Measurements from ENCODE around the gene IMMP2L.
"Not testable (repeated sequence)": the region's sequence is repeated elsewhere in the genome, so short reads cannot be mapped to it uniquely, and the experiment has no call there.

Gene IMMP2L

DNA sequence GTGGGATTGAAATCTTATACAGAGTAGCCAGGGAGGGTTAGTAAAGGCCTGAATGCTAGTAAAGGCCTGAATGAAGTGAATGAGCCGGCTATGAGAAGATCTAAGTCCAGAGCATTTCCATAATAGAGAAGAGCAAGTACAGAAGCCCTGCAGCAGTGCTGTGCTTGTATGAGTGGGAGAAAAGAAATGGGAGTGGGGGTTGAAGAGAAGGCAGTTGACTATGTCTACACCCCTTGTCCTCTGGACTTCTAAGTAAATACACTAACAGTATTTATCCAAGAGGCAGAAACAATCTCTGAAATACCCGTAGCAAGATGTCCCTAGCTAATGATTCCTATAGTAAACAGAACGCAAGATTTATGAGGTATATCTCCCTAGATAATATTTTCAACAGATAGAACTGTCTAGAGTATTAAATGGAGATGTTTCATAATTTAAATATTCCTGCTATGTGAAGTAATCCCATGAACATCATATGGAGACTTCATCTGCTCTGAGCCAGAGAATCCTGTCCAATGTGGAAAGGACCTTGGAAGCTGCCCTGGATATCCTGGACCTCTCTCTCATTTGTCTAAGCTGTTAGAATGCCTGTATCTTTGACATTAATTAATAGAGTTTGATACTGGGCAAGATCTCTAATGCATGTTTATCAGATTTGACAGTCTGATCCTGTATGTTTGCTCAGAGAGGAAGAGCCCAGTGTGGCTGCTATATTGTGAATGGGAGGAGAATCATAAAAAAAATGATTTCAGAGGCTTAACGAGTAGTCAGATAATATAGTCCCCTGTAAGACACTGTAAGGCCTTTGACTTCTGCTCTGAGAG, 299.8 kb downstream of the IMMP2L start:
- DNase-seq (ENCODE audit: low spot score): no peak

DNA sequence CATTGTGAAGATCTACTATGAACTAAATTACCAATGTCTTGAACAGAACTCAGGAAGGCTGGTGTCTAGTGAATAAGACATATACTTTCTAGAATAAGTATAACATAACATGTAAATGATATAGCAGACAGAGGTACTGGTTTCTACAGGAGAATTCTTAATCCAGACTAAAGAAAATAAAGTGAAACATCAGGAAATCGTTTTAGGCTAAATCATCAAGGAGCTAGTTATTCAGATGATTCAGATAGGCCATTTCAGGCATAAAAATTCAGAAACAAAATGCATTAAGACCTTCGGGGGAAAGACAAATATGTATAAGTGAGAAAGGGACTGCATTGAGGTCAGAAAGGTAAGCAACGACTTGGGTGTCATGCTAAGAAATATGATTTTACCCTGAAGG, 300.8 kb downstream of the IMMP2L start:
- no peak for DNase-seq (ENCODE audit: low spot score)

DNA sequence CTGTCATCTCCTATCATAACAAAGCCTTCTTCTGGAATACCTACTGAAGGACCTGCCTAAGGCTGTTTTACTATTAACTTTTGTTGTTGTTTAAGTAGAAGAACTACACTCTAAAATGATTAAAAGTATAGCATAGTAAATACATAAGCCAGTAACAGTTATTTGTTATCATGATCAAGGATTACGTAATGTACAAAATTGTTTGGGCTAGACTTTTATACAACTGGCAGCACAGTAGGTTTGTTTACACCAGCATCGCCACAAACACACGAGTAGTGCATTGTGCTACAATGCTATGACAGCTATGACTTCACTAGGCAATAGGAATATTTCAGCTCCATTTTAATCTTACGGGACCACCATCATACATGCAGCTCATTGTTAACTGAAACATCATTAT, 302.3 kb downstream of the IMMP2L start:
- no peak for DNase-seq (ENCODE audit: low spot score)

DNA sequence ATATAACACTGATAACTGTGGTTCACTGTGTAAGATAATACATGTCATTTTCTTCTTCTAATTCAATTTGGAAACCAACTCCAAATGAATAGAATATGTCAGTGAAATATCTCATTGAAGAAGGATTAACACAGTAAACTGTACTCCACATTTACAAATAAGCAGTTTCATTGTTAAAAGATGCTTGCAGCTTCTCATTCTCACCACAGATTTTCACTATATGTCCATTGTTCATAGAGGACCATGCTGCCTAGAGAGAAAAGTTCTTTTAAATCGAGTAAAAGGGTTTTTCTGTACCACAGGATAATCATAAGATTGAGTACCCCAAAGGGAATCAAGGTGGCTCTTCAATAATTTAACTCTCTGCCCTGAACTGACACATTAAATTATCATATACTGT, 305.9 kb downstream of the IMMP2L start:
- DNase-seq (ENCODE audit: low spot score): no peak

DNA sequence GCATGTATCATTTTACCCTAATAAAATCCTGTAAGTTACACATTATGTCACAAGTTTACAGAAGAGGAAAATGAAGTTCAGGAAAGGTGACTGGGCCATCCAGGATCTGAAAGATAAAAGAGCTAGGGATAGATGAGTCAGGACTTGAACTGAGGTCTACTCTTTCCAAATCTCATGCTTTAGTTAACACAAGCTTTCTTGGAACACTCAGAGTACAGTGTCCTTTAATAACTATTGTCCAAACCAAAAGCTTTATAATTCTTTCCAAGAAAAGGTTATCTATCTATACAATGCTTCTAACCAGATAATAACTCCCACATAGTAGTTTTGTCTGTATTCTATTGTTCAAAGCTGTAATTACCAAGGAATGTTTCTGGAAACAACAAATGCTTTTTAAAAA, 306.7 kb downstream of the IMMP2L start:
- DNase-seq (ENCODE audit: low spot score): no peak

DNA sequence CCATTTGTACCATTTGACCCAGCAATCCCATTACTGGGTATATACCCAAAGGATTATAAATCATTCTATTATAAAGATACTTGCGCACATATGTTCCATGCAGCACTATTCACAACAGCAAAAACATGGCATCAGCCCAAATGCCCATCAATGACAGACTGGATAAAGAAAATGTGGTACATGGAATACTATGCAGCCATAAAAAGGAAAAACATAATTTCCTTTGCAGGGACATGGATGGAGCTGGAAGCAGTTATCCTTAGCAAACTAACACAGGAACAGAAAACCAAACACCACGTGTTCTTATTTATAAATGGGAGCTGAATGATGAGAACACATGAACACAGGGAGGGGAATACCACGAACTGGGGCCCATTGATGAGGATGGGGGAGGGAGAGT, 310.9 kb downstream of the IMMP2L start:
- DNase-seq (ENCODE audit: low spot score): not testable (repeated sequence)

DNA sequence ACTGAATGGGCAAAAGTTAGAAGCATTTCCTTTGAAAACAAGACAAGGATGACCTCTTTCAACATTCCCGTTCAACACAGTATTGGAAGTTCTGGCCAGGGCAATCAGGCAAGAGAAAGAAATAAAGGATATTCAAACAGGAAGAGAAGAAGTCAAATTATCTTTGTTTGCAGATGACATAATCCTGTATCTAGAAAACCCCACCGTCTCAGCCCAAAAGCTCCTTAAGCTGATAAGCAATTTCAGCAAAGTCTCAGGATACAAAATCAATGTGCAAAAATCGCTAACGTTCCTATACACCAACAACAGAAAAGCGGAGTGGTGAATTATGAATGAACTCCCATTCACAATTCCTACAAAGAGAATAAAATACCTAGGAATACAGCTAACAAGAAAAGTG, 312.5 kb downstream of the IMMP2L start:
- not testable (repeated sequence) for DNase-seq (ENCODE audit: low spot score)

DNA sequence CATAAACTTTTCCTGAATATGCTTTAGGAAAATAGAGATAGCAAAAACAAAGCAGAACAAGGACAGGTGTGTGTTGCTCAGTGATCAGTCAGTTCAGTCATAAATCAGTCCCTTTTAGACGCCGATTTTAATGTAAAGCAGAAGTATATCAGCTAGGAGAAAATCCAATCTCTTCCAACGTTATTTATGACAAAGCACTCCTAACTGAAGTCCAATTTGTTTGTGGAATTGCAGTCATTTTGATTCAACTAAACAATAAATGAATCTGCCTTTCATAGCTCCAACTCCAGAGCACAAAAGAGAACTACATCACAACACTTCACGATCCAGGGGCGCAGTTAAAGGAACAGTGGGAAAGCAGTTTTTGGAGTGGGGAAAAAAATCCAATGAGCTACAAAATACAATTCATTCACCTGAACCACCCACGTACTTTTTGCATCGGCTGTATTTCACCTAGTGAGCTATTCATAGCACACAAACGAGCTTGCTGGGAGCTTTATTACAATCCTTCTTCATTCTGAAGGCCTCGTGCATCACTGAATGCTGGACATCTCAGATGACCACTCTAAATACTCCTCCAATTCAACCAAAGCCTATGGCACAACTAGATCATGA, 320.0 kb downstream of the IMMP2L start:
- peak; percentile 17 for DNase-seq (ENCODE audit: low spot score)

DNA sequence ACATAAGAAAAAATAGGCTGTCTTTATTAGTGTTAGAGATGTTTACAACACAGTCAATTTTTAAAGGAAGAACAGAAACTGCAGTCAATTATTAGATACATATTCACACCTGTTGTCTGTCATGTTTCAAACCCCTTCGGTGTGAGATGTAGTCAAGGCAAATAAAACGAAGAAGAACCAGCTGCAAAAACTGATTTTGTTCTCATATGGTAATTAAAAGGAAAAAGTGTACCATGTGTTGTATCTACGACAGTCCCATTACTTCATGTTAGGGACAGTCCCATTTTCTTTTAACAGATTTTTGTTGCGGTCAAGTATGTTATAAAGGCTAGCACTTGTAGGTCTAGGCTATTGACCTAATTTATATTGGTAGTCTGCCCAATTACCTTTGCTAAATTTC, 321.9 kb downstream of the IMMP2L start:
- no peak for DNase-seq (ENCODE audit: low spot score)

DNA sequence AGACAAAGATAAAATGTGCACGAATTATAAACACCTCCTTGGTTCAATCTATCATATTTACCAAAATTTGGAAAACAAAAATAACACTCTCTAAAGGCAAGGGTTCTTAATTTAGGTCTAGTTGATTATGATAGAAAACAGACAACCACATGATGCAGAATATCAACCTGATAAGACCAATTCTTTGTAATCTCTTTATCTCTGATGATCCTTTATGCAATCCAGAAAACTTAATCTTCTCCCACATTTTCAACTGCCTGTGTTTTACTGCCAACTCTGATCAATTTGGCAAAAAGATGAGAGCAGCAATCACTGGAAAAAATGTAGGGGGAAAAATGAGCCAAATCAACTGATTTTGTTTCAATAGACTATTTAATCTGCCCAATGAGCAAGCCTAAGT, 322.9 kb downstream of the IMMP2L start:
- no peak for DNase-seq (ENCODE audit: low spot score)

DNA sequence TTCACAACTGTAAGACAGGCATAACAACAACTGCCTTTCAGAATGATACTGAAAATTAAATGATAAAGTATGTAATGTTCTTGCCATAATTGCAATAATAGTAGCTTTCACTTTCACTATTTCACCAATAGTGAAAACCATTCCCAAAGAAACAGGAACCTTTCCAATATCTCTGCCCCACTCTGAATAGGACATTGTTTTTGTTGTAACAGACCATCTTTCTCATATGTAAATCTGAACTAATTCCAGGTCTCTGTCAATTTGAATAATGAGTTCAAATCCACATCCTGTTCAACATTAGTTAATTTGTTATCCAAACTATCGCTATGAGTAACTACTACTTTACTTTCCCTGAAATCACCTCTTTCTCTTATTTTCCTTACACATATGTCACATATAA, 323.4 kb downstream of the IMMP2L start:
- DNase-seq (ENCODE audit: low spot score): no peak

DNA sequence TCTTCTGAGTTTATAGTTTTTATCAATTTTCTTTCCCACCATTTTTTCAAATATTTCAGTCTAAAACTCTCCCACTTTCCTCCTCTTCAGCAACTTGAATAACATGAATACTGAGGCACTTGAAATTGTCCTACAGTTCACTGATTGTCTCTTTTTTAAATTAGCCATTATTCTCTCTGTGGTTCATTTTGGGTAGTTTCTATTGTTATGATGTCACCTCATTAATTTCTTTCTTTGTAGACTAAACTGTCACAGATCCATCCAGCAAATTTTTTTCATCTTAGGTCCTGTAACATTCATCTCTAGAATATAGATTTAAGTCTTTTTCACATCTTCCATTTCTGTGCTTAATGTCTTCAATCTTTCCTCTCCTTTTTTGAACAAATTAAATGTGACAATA, 326.6 kb downstream of the IMMP2L start:
- no peak for DNase-seq (ENCODE audit: low spot score)

DNA sequence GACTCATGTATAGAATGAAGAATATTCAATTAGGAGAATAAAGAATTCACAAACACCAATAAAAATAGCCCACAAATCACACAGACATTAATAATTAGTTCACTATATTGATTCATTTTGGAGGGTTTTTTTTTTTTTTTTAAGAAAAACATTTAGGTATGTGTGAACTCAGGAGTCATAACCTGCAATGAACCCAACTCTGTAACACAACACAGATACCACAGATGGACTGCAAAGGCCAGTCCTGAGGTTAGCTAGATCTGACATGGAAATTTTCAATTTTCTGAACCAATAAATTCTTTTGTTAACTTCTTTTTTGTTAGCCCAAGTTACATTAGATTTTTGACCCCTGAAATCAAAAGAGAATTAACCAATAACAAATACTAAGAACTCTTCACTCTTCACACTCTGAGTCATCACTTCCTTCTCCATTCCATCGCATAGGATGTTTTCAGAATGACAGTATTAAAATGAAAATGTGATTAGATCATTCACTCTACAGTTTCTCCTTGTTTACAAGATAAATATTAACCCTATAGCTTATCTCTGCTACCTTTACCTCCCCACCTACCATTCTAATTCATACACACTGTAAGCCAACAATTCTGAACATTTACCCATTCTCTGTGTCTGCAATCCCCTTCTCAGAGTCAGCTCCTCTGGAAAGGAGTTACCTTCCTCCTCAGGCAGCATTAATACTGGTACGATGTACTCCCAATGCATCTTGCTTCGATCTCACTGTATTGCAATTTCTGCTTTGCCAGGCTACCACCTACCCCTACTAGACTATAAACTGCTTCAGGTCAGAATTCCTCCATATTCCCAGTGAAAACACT, 329.8 kb downstream of the IMMP2L start:
- DNase-seq (ENCODE audit: low spot score): no peak

DNA sequence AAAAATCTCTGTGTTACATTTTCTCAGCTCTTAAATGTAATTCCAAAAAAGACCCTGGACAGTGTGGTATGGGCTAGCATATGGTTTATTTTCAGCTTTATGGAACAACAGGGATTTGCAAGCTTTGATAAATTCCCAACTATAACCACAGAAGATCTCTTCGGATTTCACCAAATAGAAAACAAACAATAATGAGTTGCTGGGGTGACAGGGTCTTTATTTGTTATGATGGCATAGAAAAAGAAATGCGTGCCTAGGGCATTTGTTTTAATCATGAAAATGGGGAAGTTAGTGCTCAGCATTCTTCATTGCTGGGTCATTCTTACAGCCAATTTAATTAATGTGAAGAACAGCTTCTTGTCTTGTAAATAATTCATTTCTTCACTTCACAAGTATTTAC, 332.4 kb downstream of the IMMP2L start:
- DNase-seq (ENCODE audit: low spot score): no peak

DNA sequence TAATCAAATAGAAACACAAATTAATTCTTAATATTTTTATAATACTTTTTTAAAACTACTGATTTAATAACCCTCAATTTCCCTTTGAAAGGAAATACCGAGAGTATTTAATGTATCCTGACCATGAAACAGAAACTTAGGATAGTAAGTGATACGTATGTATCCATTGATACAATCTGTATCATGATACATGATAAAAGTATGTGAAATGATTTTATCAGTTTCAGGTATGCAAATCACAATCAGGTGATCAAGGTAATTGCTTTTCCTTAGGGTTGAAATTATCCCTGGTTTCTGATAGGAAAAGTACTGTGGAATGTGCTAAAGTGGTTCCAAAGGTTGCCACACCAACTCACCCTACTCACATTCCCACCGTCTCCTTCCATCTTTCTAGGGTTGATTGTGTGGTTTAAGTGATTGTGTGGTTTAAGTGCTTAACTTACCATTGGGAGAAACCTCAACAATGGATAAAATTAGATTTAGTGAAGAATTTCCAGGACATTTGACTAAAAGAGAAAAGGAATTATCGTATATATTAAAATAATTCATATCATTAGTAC, 333.0 kb downstream of the IMMP2L start:
- no peak for DNase-seq (ENCODE audit: low spot score)

DNA sequence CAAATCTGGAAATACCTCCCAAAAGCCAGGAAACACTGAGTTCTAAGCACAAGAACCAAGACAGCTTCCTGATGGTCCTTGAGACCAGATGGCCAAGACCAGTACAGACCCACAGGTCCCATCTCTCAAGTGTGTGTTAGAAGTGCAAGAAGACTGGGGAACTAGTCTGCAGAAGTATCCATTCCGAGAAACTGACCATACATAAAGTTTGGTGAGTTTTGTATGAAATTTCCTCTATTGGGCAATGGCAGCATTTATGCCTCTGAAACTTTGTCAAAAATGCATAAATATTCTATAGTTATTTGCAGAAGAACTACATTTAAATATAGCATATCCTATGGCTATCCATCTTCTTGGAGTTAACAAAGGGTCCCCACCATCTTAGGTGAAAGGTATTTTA, 333.9 kb downstream of the IMMP2L start:
- no peak for DNase-seq (ENCODE audit: low spot score)

DNA sequence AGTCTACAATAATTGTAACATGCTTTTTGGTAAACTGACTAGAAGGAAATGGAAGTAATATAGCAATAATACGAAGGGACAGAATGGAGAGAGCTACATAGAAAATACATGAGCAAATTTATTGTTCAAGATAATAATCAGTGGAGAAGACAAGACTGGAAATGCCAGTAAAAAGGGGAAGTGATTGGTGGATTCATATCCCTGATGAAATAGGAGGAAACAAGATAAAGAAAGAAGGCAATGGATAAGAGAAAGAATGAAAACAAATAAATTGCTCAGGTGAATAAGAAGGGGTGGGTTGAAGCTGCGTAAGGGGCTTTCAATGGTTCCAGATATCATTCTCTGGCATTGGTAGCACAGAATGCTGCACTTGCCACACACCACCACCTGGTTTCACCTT, 335.5 kb downstream of the IMMP2L start:
- no peak for DNase-seq (ENCODE audit: low spot score)

DNA sequence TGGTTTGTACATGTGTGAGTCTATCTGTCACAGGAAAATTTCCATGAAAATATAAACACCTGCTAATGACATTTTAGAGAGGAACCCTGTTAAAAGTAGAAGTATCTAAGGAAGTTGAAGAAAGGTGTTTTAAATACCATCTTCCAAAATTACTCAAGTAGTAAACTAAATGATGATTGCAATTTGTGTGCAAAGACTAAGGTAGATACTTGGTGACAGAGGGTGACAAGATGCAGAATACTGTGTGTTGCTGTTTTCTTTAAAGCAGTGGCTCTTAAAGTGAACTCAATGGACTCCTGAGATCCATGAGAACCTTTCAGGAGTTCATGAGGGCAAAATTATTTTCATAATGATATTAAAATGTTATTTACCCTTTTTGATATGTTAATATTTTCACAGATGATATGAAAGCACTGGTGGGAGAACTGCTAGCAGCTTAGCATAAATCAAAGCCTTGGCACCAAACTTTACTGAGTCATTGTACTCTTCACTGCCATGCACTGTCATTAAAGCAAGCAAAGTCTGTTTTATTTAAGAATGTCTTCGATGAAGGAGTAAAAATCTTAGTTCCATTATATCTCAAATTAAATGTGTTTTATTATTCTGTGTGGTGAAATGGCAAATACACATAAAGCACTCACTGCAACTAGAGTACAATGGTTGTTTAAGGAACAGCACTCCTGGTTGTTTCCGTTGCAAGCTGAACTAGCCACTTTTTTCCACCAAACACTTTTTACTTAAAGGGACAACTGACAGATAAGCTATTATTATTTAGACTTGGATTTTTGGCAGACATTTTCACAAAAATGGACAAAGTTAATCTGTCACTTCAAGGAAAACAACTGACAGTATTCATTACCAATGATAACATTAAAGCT, 337.7 kb downstream of the IMMP2L start:
- DNase-seq (ENCODE audit: low spot score): no peak

DNA sequence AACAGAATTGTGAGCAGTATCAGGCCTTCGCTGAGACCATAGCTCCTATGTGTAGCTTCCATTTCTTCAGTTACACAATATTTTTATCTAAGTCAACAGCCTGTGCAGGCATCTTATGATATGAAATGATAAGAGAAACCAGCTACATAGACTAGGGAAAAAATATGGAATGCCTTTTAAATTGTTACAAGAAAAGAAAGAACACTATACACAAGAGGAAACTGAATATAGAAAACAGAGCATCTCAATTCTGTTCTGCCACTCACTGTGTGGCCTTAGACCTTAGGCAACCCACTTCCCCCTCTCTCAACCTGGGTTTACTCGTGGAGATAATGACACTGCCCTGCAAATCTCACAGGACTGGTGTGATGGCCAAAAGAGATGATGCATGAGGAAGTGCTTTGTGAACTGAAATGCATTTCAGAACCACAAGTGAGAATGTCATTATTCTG, 338.5 kb downstream of the IMMP2L start:
- DNase-seq (ENCODE audit: low spot score): no peak

DNA sequence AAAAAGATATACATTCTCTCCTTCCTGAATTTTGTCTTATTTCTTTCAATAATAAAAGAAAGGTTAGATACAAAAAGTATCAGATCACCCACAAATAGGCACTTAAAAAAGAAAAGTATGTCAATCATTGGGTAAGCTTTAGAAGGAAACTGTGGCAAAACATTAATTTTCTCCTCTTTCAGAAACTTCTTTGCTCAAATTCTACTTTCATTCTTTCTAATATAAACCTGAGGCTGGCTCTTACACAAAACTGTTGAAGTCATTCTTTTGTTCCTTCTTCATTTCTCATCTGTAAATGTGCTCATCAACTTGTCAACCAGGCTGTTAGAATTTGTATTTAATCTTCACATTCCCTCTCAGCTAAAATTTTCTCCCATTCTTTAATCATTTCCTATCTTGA, 346.7 kb downstream of the IMMP2L start:
- no peak for DNase-seq (ENCODE audit: low spot score)

DNA sequence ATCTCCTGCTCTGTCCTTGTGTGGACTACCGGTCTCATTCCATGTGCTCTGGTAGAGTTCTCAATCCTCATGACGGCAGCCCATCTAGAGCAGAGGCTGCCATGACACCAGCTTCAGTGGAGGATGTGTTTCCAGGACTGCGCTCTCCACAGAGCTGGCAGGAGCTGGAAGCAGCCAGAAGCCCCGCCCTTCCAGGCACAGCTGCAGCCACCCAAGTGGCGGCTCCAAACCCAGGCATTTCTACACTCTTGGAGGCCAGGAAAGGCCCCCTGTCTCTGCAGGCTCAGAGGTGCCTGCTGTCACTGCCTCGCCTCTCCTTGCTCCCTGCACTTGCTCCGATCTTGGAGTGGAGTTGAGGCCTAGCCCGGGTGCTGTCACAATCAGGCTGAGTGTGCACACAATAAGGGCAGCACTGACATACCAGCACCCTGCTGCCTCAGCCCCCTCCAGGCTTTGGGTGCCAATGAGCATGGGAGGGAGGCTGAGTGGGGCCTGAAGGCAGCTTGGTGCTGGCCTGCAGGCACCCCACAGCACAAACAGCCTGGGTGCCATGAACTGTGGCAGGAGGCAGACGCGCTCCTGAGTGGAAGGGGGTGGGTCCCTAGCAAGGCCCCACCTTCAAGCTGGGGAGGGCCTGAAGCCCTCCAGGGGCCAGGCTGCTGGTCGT, 349.3 kb downstream of the IMMP2L start:
- DNase-seq (ENCODE audit: low spot score): no peak
